Body of pancreas (tissue), 4 donors: ENCODE results near the gene EFS. TPM values are rescaled to one million over a fixed set of nuclear protein-coding genes. Genes with fewer than 3 reads are reported as not detected.
"Not testable (repeated sequence)": the region's sequence is repeated elsewhere in the genome, so short reads cannot be mapped to it uniquely, and the experiment has no call there.

Experiments used
- ATAC-seq: fragments of 150-250 bp; one replicate; pipeline ENCODE4 v1.9.1; 2016
- DNase-seq, 4 donors: peaks; one replicate each; pipeline ENCODE4 v3.0.0-alpha.2; 2019
- H3K27ac ChIP-seq, 4 donors: fragments of 200-600 bp; sonication (generic); 1 replicate in 3 of 4; 2 replicates in 1 of 4; pipeline versions ENCODE4 v1.5.1 to v1.6.1; 2016 to 2019; ENCODE audit warnings: mild to moderate bottlenecking in 1 of 4, mixed read lengths in 1 of 4, moderate library complexity in 1 of 4
- H3K27me3 ChIP-seq, 2 donors: fragments of 200-600 bp; sonication (generic); one replicate each; pipeline ENCODE4 v1.6.0; 2016; ENCODE audit warnings: mild to moderate bottlenecking in 1 of 2
- H3K36me3 ChIP-seq, 2 donors: fragments of 200-600 bp; sonication (generic); replicated peaks in 1 of 2; 2 replicates each; pipeline ENCODE4 v1.5.1; 2016; ENCODE audit warnings: low read depth in 2 of 2; ENCODE audit not compliant: insufficient read depth in 1 of 2
- H3K4me1 ChIP-seq: fragments of 200-600 bp; sonication (generic); one replicate; pipeline ENCODE4 v1.6.0; 2016
- H3K4me3 ChIP-seq, 2 donors: fragments of 200-600 bp; sonication (generic); 1 replicate in 1 of 2; 2 replicates in 1 of 2; pipeline ENCODE4 v1.5.1; 2016 to 2019
- H3K9me3 ChIP-seq, 3 donors: fragments of 200-600 bp; sonication (generic); 1 replicate in 2 of 3; 2 replicates in 1 of 3; pipeline ENCODE4 v1.5.1; 2016
- POLR2A ChIP-seq, 3 donors: fragments of 450-650 bp; IDR thresholded peaks; one replicate each; pipeline ENCODE4 v1.6.1; 2016; ENCODE audit warnings: antibody characterized with exemption in 3 of 3, mild to moderate bottlenecking in 2 of 3
- WGBS, 2 donors: methylation state at CpG; one replicate each; pipeline ENCODE4 v1.1.5; 2017; 5-methylcytosine and 5-hydroxymethylcytosine counted together
- intact Hi-C: fragments of 100-400 bp; cut with DNase I; formaldehyde crosslinking; loops from one replicate; pipeline ENCODE4 v1.15.1; 2023
- total RNA-seq, 2 donors: library from RNA; depleted of rRNA; stranded (reverse); fragments of >200 nt; gene quantifications; one replicate each; pipeline ENCODE4 v1.1.0, GENCODE V29; 2016
- TF ChIP-seq, protein P1 (sequence below), 7 experiments: fragments of 450-650 bp in 4 of 7; fragments of 200-600 bp in 3 of 7; sonication (generic) in 3 of 7; IDR thresholded peaks; one replicate each; pipeline ENCODE4 v1.5.1; 2016 to 2019; ENCODE audit warnings: antibody characterized with exemption in 7 of 7

EFS gene
- total RNA-seq, 2 donors from 2014 or later: 0.99 to 1.3 TPM

DNA sequence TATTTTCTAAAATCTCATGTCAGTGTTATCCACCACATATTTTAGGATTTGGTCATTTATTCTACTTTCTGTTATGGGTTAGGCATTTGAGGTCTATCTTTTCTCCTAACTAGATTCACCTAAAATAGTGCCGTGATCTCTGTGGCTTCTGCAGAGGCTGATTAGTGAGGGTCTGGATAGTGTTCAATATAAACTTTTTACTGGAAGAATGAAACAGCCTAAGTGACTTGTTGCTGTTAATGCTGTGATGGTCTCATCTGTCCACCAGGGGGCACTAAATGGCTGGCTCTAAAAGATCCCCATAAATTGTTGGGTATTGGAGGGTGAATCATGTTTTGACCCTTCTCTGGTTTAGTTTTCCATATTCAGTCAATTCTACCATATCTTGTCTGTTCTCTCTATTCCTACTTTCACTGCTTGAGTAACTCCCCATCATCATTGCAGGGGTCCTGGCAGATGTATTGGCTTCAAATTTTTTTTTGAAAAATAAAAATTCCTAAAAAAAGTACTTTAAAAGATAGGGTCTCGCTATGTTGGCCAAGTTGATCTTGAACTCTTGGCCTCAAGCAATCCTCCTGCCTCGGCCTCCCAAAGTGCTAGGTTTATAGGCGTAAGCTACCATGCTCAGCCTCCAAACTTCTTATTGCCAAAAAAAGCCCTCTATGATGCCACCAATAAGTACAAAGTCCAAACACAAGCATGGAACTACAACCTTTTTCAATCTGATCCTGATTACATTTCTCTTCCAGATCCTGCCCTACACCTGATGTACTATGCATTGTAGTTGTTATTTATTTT lies 36.8 kb downstream of the EFS start:
- peaks cover 12% of the 10 kb centered on the region for H3K4me1 ChIP-seq
- H3K27ac ChIP-seq: no peak overlapping the region
- no peak overlapping the region for H3K4me3 ChIP-seq
- H3K36me3 ChIP-seq: peaks cover 8 to 16% of the 10 kb centered on the region in 2 donors
- no peaks in the 10 kb centered on the region for H3K9me3 ChIP-seq
- WGBS, 2 donors: 33 to 35% methylated on average over 4 of the region's 4 CpGs
- no peaks in the 10 kb centered on the region for H3K27me3 ChIP-seq
- DNase-seq (peak; percentile 78 to 84 (median 82)), ATAC-seq (peak; percentile 88)
- intact Hi-C loops: loop anchor here (10.0 kb wide), 1 partner anchor 237 kb away; the partner anchor contains the start of gene AP1G2
- TF ChIP-seq, protein P1, sequence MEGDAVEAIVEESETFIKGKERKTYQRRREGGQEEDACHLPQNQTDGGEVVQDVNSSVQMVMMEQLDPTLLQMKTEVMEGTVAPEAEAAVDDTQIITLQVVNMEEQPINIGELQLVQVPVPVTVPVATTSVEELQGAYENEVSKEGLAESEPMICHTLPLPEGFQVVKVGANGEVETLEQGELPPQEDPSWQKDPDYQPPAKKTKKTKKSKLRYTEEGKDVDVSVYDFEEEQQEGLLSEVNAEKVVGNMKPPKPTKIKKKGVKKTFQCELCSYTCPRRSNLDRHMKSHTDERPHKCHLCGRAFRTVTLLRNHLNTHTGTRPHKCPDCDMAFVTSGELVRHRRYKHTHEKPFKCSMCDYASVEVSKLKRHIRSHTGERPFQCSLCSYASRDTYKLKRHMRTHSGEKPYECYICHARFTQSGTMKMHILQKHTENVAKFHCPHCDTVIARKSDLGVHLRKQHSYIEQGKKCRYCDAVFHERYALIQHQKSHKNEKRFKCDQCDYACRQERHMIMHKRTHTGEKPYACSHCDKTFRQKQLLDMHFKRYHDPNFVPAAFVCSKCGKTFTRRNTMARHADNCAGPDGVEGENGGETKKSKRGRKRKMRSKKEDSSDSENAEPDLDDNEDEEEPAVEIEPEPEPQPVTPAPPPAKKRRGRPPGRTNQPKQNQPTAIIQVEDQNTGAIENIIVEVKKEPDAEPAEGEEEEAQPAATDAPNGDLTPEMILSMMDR (IDR thresholded peaks at IDR 0.05): peak; percentile 74 to 91 (median 88)
- no peak for TF ChIP-seq POLR2A (IDR thresholded peaks at IDR 0.05)

DNA sequence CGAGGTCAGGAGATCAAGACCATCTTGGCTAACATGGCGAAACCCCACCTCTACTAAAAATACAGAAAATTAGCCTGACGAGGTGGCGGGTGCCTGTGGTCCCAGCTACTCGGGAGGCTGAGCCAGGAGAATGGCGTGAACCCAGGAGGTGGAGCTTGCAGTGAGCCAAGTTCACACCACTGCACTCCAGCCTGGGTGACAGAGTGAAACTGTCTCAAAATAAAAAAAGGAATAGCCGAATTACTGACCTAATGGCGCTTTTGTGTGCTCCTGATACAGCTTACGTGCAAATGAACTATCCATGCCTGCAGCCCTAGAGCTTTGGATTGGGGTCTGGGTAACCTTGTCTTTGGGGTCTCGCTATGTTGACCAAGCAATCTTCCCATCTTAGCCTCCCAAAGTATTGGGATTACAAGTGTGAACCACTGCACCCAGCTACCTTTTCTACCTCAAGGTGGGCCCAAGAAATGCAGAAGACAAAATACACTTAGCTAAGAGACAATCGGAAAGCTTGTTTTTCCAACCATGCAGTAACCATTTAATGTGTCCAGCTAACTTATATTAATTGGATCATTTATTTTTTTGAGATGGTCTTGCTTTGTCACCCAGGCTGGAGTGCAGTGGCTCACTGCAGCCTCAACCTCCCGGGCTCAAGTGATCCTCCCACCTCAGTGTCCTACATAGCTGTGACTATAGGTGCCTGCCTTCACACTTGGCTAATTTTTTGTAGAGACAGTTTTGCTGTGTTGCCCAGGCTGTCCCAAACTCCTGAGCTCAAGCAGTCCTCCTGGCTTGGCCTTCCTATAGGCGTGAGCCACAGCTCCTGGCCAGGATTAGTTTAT lies 38.3 kb downstream of the EFS start:
- Histone ChIP-seq H3K27ac (no peak overlapping the region), H3K36me3 (peaks cover 8 to 17% of the 10 kb centered on the region in 2 donors), H3K4me3 (no peak overlapping the region), H3K4me1 (peaks cover 21% of the 10 kb centered on the region), H3K9me3 (no peaks in the 10 kb centered on the region), H3K27me3 (no peaks in the 10 kb centered on the region)
- WGBS, 2 donors: 56 to 70% methylated on average over 11 to 13 of the region's 13 CpGs
- DNase-seq: no peak
- TF ChIP-seq, protein P1 (IDR thresholded peaks at IDR 0.05): no peak
- peak in 1 of 3 donors; percentile 11 for TF ChIP-seq POLR2A (IDR thresholded peaks at IDR 0.05)
- intact Hi-C loops: loop anchor here (10.0 kb wide), 1 partner anchor 238 kb away; the partner anchor contains the start of gene AP1G2
- no peak for ATAC-seq

DNA sequence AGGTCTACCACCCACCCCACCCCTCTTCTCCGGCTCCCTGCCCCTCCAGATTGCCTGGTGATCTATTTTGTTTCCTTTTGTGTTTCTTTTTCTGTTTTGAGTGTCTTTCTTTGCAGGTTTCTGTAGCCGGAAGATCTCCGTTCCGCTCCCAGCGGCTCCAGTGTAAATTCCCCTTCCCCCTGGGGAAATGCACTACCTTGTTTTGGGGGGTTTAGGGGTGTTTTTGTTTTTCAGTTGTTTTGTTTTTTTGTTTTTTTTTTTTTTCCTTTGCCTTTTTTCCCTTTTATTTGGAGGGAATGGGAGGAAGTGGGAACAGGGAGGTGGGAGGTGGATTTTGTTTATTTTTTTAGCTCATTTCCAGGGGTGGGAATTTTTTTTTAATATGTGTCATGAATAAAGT lies 39.2 kb downstream of the EFS start:
- not testable (repeated sequence) for DNase-seq, H3K4me3 ChIP-seq, H3K27ac ChIP-seq, H3K27me3 ChIP-seq, ATAC-seq, H3K9me3 ChIP-seq
- intact Hi-C loops: loop anchor here (10.0 kb wide), 1 partner anchor 239 kb away; the partner anchor contains the start of gene AP1G2
- 96 to 99% methylated on average over 4 to 5 of the region's 5 CpGs for WGBS, 2 donors
- H3K36me3 ChIP-seq: peaks cover 8 to 17% of the 10 kb centered on the region in 2 donors
- H3K4me1 ChIP-seq: peaks cover 21% of the 10 kb centered on the region

DNA sequence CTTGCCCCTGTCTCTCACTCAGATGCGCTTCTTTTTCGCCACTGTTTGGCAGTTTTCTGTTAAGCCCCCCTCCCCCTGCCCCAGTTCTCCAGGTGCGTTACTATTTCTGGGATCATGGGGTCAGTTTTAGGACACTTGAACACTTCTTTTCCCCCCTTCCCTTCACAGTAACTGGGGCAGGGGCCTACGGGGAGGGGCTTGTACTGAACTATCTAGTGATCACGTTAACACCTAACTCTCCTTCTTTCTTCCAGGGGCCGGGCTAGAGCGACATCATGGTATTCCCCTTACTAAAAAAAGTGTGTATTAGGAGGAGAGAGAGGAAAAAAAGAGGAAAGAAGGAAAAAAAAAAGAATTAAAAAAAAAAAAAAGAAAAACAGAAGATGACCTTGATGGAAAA lies 40.0 kb downstream of the EFS start:
- Histone ChIP-seq H3K4me3 (no peak overlapping the region), H3K36me3 (peaks cover 8 to 17% of the 10 kb centered on the region in 2 donors), H3K27me3 (no peaks in the 10 kb centered on the region), H3K4me1 (peaks cover 29% of the 10 kb centered on the region), H3K27ac (no peak overlapping the region), H3K9me3 (no peaks in the 10 kb centered on the region)
- TF ChIP-seq, protein P1 (IDR thresholded peaks at IDR 0.05): no peak
- DNase-seq: no peak
- no peak for ATAC-seq
- intact Hi-C loops: loop anchor here (10.0 kb wide), 1 partner anchor 240 kb away; the partner anchor contains the start of gene AP1G2
- WGBS, 2 donors: 79 to 84% methylated on average over 7 of the region's 7 CpGs

DNA sequence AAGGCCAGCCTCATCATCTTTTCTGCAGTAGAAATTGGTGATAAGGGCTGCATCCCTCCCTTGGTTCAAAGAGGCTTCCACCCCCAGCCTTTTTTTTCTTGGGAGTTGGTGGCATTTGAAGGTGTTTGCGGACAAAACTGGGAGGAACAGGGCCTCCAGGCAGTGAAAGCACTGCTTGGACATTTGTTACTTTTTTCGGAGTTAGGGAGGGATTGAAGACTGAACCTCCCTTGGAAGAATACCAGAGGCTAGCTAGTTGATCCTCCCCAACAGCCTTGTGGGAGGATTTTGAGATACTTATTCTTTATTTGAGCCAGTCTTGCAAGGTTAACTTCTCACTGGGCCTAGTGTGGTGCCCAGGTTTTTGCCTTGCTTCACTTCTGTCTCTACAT lies 40.5 kb downstream of the EFS start:
- no peaks in the 10 kb centered on the region for H3K27me3 ChIP-seq
- intact Hi-C loops: loop anchor here (10.0 kb wide), 1 partner anchor 240 kb away; the partner anchor contains the start of gene AP1G2

More for the DNA sequence above, 40.5 kb downstream of the EFS start:
- TF ChIP-seq, protein P1 (IDR thresholded peaks at IDR 0.05): no peak
- no peak for TF ChIP-seq POLR2A (IDR thresholded peaks at IDR 0.05)
- Histone ChIP-seq H3K9me3 (no peaks in the 10 kb centered on the region), H3K4me1 (peaks cover 30% of the 10 kb centered on the region), H3K27ac (no peak overlapping the region), H3K4me3 (no peak overlapping the region), H3K36me3 (peaks cover 8 to 17% of the 10 kb centered on the region in 2 donors)
- ATAC-seq (no peak), DNase-seq (no peak)
- 78 to 100% methylated on average over 2 of the region's 2 CpGs for WGBS, 2 donors
